Adipocyte (in vitro differentiated cells): ENCODE measurements around the gene GATAD2A.

Experiments used
- DNase-seq: peaks from one replicate; pipeline ENCODE4 v3.0.0-alpha.2; 2015; ENCODE audit warnings: low read depth
- H3K27me3 ChIP-seq: replicated peaks from 2 replicates; pipeline ENCODE4 v1.7.0; 2013; ENCODE audit warnings: mild to moderate bottlenecking, low read length, moderate library complexity; ENCODE audit not compliant: control insufficient read depth, insufficient read depth
- H3K36me3 ChIP-seq: 2 replicates; pipeline ENCODE4 v1.7.0; 2013; ENCODE audit warnings: low read length, mild to moderate bottlenecking, moderate library complexity; ENCODE audit not compliant: control insufficient read depth, insufficient read depth, severe bottlenecking
- H3K4me1 ChIP-seq: 2 replicates; pipeline ENCODE4 v1.7.0; 2013; ENCODE audit warnings: mild to moderate bottlenecking, low read length, moderate library complexity; ENCODE audit not compliant: control insufficient read depth, insufficient read depth
- H3K4me3 ChIP-seq: 2 replicates; pipeline ENCODE4 v1.7.0; 2013; ENCODE audit warnings: mild to moderate bottlenecking, low read length, moderate library complexity
- H3K9ac ChIP-seq: 2 replicates; pipeline ENCODE4 v1.7.0; 2013; ENCODE audit warnings: mild to moderate bottlenecking, low read length, moderate library complexity
- H3K9me3 ChIP-seq: 2 replicates; pipeline ENCODE4 v1.7.0; 2013; ENCODE audit warnings: mild to moderate bottlenecking, low read length, moderate library complexity; ENCODE audit not compliant: control insufficient read depth

GATAD2A gene

DNA sequence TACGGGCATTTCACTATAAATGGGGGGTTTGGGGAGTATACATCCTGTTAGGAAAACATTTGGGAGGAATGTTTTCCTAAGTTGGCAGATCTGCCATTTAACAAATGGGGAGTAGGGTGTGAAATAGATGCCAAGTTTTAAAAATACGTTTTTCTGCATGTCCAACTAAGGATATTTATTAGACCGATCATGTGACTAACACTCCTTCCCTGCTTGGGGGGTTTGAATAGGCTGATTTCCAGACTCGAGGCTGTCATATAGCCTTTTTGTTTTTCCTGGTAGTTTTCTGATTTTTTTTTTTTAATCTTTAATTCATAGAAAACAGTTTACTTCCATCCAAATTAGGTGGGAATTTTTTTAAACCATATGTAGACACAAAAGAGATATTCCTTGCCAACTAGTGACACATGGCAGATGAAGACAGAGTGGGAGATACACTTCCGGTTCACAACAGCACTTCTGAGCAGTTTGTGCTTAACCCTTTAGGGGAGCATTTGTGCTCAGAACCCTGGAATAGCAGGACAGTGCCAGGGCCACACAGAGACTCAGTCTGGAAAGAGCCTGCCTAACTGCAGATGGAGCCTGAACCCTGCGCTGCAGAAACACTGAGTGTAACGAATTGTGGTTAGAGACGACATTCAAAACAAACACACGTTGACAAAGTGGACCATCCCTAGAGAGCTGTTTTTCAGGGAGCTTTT lies 5.6 kb upstream of the GATAD2A start:
- peak overlapping the region; percentile 20 for H3K4me3 ChIP-seq
- no peaks in the 10 kb centered on the region for H3K9me3 ChIP-seq
- H3K36me3 ChIP-seq: no peaks in the 10 kb centered on the region
- peak overlapping the region; percentile 56 for H3K9ac ChIP-seq
- H3K27me3 ChIP-seq: no peaks in the 10 kb centered on the region
- peak; percentile 30 for DNase-seq
- peaks cover 34% of the 10 kb centered on the region for H3K4me1 ChIP-seq

GRCh38 chr19:19402656-19403372 lies 2.7 kb upstream of the GATAD2A start:
- Histone ChIP-seq H3K4me3 (peak overlapping the region; percentile 32), H3K9me3 (no peaks in the 10 kb centered on the region), H3K36me3 (no peaks in the 10 kb centered on the region), H3K27me3 (no peaks in the 10 kb centered on the region), H3K4me1 (peaks cover 46% of the 10 kb centered on the region), H3K9ac (peak overlapping the region; percentile 56)
- peak; percentile 78 for DNase-seq

DNA sequence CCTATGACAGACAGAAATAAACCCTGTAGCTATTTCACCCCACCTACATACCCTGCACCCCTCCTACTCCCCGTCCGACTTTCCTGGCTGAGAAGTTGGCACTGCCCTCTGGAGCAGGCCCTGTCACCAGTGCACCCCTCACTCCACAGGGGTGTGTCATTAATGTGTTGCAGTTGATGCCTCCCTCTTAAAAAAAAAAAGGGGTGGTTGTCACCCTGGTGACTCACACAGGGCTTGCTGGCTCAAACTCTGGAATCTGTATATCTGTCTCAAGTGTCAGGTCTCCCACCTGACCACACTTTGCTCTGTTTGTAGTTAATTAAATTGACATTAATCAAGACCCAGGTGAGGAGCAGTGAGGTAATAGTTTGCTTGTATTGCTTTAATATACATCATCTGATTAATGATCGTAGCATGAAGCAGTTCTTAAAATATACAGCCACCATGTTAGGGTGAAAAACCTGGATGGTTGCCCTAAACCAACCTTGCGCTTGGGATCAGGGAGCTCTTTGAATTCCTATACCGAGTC lies 2.0 kb upstream of the GATAD2A start:
- Histone ChIP-seq H3K36me3 (no peaks in the 10 kb centered on the region), H3K9me3 (no peaks in the 10 kb centered on the region), H3K27me3 (no peaks in the 10 kb centered on the region), H3K4me3 (peak overlapping the region; percentile 32), H3K4me1 (peaks cover 50% of the 10 kb centered on the region), H3K9ac (peak overlapping the region; percentile 56)
- peak; percentile 61 for DNase-seq

DNA sequence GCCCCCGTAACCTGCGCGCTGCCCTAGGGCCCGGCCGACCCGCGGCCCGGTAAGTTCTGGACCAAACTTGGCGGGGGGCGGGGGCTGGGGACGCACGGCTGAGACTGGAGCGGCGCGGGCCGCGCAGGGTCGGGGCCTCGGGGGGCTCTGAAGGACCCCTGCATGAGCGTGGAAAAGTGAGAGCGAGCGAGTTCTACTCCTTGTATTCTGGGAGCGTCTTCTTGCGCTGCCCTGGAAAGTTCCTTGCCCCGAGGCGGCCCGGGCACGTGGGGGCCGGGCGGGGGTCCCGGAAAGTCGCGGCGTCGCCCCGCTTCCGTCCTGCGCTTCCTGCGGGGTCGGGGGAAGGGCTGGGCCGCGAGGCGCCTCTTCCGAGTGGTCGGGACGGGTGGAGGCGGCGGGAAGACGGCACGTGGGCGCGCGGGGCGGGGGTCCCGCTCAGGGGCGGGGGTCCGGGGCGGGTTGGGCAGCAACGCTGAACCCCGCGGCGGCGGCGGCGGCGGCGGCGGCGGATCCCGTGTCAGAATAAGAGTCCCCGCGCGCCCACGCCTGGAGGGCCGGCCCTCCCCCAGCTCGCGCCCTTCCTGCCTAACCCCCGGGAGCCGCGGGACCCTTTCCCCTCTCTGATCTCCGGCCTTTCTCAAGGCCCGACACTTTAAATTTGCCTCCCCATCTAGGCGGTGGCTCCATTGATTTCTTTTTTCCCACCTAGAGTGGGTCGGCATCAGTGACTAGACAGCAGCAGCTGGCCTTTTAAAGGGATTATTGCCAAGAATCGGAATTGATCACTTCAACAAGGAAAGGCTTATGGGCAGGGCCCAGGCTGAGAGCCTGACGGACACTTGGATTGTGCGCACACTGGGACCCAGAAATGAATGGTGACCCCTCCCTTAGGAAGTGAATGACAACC lies 749 bp downstream of the GATAD2A start:
- H3K4me1 ChIP-seq: peaks cover 60% of the 10 kb centered on the region
- no peaks in the 10 kb centered on the region for H3K9me3 ChIP-seq
- DNase-seq: peak; percentile 73
- no peaks in the 10 kb centered on the region for H3K27me3 ChIP-seq
- H3K36me3 ChIP-seq: no peaks in the 10 kb centered on the region
- peak overlapping the region; percentile 89 for H3K9ac ChIP-seq
- peak overlapping the region; percentile 82 for H3K4me3 ChIP-seq

- peak; percentile 70 for DNase-seq
- Histone ChIP-seq H3K4me3 (peak overlapping the region; percentile 82), H3K36me3 (no peaks in the 10 kb centered on the region), H3K9ac (peak overlapping the region; percentile 86), H3K9me3 (no peaks in the 10 kb centered on the region), H3K4me1 (peaks cover 61% of the 10 kb centered on the region), H3K27me3 (no peaks in the 10 kb centered on the region)
These were observed 1.6 kb downstream of the GATAD2A start for GRCh38 chr19:19406878-19407632.

DNA sequence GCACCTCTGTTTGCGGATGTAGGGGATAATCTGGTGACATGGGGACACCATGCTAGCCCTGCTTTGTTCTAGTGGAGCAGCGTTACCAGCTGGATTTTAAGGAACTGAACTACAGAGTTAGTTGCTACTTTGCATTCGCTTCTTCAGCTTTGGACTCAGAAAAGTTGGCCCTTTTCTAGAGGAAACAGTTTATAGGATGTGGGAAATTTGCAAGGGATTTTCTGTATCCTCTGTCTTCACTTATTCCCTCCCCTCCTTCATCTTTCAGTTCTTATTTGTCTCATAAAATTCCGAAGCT lies 2.1 kb downstream of the GATAD2A start:
- H3K9ac ChIP-seq: peak overlapping the region; percentile 86

GRCh38 chr19:19409205-19409604 lies 3.7 kb downstream of the GATAD2A start:
- Histone ChIP-seq H3K4me1 (peaks cover 45% of the 10 kb centered on the region), H3K36me3 (no peaks in the 10 kb centered on the region), H3K4me3 (no peak overlapping the region), H3K9me3 (no peaks in the 10 kb centered on the region), H3K9ac (no peak overlapping the region), H3K27me3 (no peaks in the 10 kb centered on the region)
- DNase-seq: no peak

More for the DNA sequence above, 2.1 kb downstream of the GATAD2A start:
- Histone ChIP-seq H3K9me3 (no peaks in the 10 kb centered on the region), H3K4me3 (peak overlapping the region; percentile 82), H3K4me1 (peaks cover 60% of the 10 kb centered on the region), H3K36me3 (no peaks in the 10 kb centered on the region), H3K27me3 (no peaks in the 10 kb centered on the region)
- no peak for DNase-seq

DNA sequence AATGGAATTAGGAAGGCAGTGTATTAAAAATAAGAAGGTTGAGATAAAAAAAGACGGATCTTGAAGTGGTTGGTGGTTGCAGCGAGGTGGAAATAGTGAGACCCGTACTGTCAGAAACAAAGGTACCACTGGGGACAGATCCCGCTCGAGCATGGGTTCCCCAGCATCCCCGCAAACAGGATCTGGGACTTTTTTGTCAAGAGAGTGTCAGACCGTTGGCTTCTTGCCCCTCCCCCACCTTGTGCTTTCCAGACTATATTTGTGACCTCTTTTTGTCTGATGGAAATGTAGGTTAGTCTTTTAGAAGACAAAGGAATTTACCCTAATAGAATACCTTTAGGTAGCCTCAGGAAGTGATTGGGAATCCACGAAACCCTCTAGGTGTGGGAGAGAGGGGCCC lies 4.2 kb downstream of the GATAD2A start:
- no peaks in the 10 kb centered on the region for H3K36me3 ChIP-seq
- no peak overlapping the region for H3K9ac ChIP-seq
- H3K4me3 ChIP-seq: no peak overlapping the region
- DNase-seq: no peak
- no peaks in the 10 kb centered on the region for H3K27me3 ChIP-seq
- peaks cover 45% of the 10 kb centered on the region for H3K4me1 ChIP-seq
- H3K9me3 ChIP-seq: no peaks in the 10 kb centered on the region

DNA sequence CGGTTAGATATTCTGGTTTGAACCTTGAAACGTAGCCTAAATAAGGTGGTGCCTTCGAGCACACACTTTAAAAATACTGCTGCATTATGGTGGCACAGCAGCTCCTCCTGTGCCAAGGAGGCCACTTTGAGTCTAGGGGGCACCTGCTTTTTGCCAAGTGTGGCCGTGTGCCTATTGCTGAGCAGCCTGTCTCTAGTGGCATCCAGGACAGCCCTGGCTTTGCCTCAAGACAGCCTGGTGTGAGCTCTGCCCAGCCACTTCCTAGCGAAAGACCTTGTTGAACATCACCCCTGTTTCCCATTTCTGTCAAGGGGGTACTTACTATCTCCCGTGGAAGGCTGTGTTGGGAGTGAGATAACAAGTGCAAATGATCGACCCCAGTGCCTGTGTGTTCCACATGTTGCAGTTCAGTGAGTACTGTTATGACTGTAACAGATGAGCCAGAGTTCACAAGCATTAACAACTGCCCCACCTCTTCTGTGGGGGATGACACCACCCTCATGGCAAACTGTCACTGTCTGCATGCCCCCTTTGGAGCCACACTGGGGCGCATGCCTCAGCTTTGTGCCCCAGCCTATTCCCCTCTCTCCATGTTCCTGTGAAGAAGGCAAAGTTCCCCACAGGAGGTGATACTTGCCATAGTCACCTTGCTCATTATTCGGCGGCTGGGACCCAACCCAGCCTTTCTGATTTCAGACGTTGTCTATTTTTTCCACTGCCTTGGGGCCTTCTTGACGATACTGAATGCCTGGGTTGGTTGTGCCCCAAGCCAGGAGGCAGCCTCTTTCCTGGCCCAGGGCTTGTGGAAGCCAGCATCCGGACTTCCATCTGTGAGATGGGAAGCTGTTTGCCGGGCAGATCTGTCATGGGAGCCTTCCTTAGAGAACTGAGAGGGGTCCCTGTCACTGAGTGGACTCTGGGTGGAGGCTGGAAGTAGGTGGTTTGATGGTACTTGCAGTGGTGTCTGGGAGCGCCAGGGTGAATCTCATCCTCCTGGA lies 5.4 kb downstream of the GATAD2A start:
- Histone ChIP-seq H3K4me1 (peaks cover 39% of the 10 kb centered on the region), H3K36me3 (no peaks in the 10 kb centered on the region), H3K9ac (no peak overlapping the region), H3K4me3 (no peak overlapping the region), H3K27me3 (no peaks in the 10 kb centered on the region), H3K9me3 (no peaks in the 10 kb centered on the region)
- DNase-seq: no peak

DNA sequence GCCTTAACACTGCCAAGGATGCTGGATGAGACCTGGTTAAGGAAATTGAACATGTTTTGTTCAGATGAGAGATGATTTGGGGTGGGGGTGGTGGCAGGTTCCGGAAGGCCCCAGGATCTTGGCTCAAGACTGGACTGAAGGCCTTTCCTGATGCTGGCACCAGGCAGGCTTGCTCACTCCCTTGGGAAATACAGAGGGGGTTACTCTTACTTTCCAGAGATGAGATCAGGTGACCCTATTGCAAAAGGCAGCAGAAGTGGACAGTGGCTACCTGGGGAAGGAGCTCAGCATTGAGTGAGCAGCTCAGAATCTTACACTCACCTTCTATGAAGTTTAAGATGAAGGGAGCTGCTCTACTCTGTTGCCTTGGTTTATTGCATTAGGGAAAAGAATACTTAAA lies 10.8 kb downstream of the GATAD2A start:
- no peaks in the 10 kb centered on the region for H3K36me3 ChIP-seq
- no peak overlapping the region for H3K4me3 ChIP-seq
- H3K4me1 ChIP-seq: peaks cover 11% of the 10 kb centered on the region
- DNase-seq: no peak
- H3K27me3 ChIP-seq: no peaks in the 10 kb centered on the region
- H3K9me3 ChIP-seq: no peaks in the 10 kb centered on the region
- H3K9ac ChIP-seq: no peak overlapping the region
